Neural cell (in vitro differentiated cells): ENCODE results near the gene RNU6-1. TPM values are rescaled to one million over a fixed set of nuclear protein-coding genes. Genes with fewer than 3 reads are reported as not detected.
A peak's percentile ranks its signal among the peaks of the same experiment; 100 is the strongest.

Source experiments
- H2AFZ ChIP-seq: fragments of 200-600, 300-800 bp; sonication (generic), shearing (Covaris generic); 2 replicates; pipeline ENCODE4 v1.6.0; 2014; ENCODE audit warnings: low read depth, mild to moderate bottlenecking, antibody characterized with exemption, low read length, moderate library complexity
- H3F3A ChIP-seq: fragments of 200-600 bp; shearing (Covaris generic); 2 replicates; pipeline ENCODE4 v1.6.1; 2016; ENCODE audit warnings: mild to moderate bottlenecking, moderate library complexity, mixed read lengths, antibody characterized with exemption, low read length; ENCODE audit not compliant: insufficient read depth, poor library complexity, severe bottlenecking
- H3K27ac ChIP-seq: fragments of 200-600, 300-800 bp; sonication (generic), shearing (Covaris generic); 2 replicates; pipeline ENCODE4 v1.5.1; 2014; ENCODE audit warnings: mild to moderate bottlenecking, low read length, moderate library complexity
- H3K27me3 ChIP-seq: fragments of 300-800, 200-600 bp; sonication (generic), shearing (Covaris generic); 2 replicates; pipeline ENCODE4 v1.6.0; 2014; ENCODE audit warnings: mild to moderate bottlenecking, low read depth, low read length, moderate library complexity; ENCODE audit not compliant: insufficient read depth
- H3K36me3 ChIP-seq: fragments of 300-800, 200-600 bp; sonication (generic), shearing (Covaris generic); 2 replicates; pipeline ENCODE4 v1.5.1; 2014; ENCODE audit warnings: mild to moderate bottlenecking, antibody characterized with exemption, low read length, moderate library complexity; ENCODE audit not compliant: insufficient read depth
- H3K4me2 ChIP-seq: fragments of 300-800, 200-600 bp; sonication (generic), shearing (Covaris generic); 2 replicates; pipeline ENCODE4 v1.6.0; 2014; ENCODE audit warnings: mild to moderate bottlenecking, low read length
- H3K4me3 ChIP-seq: fragments of 300-800, 200-600 bp; sonication (generic), shearing (Covaris generic); 2 replicates; pipeline ENCODE4 v1.5.1; 2014; ENCODE audit warnings: mild to moderate bottlenecking, low read length, moderate library complexity
- H3K79me2 ChIP-seq: fragments of 200-600 bp; shearing (Covaris generic); replicated peaks from 2 replicates; pipeline ENCODE4 v1.6.0; 2014; ENCODE audit warnings: mild to moderate bottlenecking, low read length, moderate library complexity; ENCODE audit not compliant: insufficient read depth
- H3K9ac ChIP-seq: fragments of 300-800, 200-600 bp; sonication (generic), shearing (Covaris generic); 2 replicates; pipeline ENCODE4 v1.6.1; 2016; ENCODE audit warnings: mild to moderate bottlenecking, low read length, mixed read lengths
- H3K9me2 ChIP-seq: fragments of 200-600 bp; shearing (Covaris generic); 2 replicates; pipeline ENCODE4 v1.6.1; 2016; ENCODE audit warnings: mild to moderate bottlenecking, low read length, mixed read lengths; ENCODE audit not compliant: insufficient read depth
- H3K9me3 ChIP-seq: fragments of 200-600, 300-800 bp; sonication (generic), shearing (Covaris generic); 2 replicates; pipeline ENCODE4 v1.6.1; 2016; ENCODE audit warnings: mild to moderate bottlenecking, mixed run types, low read length, moderate library complexity, mixed read lengths
- H4K20me1 ChIP-seq: fragments of 200-600 bp; shearing (Covaris generic); 2 replicates; pipeline ENCODE4 v1.6.1; 2016; ENCODE audit warnings: mild to moderate bottlenecking, mixed run types; ENCODE audit not compliant: insufficient read depth
- CTCF ChIP-seq: fragments of 450-650 bp; IDR thresholded peaks from 2 replicates; pipeline ENCODE4 v1.5.1; 2014; ENCODE audit warnings: antibody characterized with exemption, mild to moderate bottlenecking, moderate library complexity; ENCODE audit not compliant: poor library complexity, severe bottlenecking
- EP300 ChIP-seq: fragments of 450-650 bp; conservative IDR thresholded peaks from 2 replicates; pipeline ENCODE4 v1.6.1; 2014; ENCODE audit warnings: antibody characterized with exemption, mild to moderate bottlenecking, moderate library complexity; ENCODE audit not compliant: poor library complexity, severe bottlenecking
- EZH2 ChIP-seq: fragments of 200-600, 300-800 bp; shearing (Covaris generic), sonication (generic); IDR thresholded peaks from 2 replicates; pipeline ENCODE4 v1.6.1; 2014; ENCODE audit warnings: antibody characterized with exemption, low read length, borderline replicate concordance, mild to moderate bottlenecking; ENCODE audit not compliant: insufficient read depth, poor library complexity, severe bottlenecking
- MXI1 ChIP-seq: fragments of 450-650 bp; conservative IDR thresholded peaks from 2 replicates; pipeline ENCODE4 v1.6.1; 2014; ENCODE audit warnings: antibody characterized with exemption, mild to moderate bottlenecking; ENCODE audit not compliant: poor library complexity, severe bottlenecking
- POLR2AphosphoS5 ChIP-seq: IDR thresholded peaks from 2 replicates; pipeline ENCODE4 v1.6.1; 2012
- RAD21 ChIP-seq: fragments of 450-650 bp; conservative IDR thresholded peaks from 2 replicates; pipeline ENCODE4 v1.6.1; 2014; ENCODE audit warnings: antibody characterized with exemption, mild to moderate bottlenecking, moderate library complexity
- SMC3 ChIP-seq: fragments of 450-650 bp; conservative IDR thresholded peaks from 2 replicates; pipeline ENCODE4 v1.6.1; 2014; ENCODE audit warnings: antibody characterized with exemption, mild to moderate bottlenecking, moderate library complexity; ENCODE audit not compliant: poor library complexity
- polyA plus RNA-seq: library from polyadenylated mRNA; depleted of rRNA; stranded (reverse); fragments of >200 nt; gene quantifications from 2 replicates; pipeline ENCODE4 v1.2.3, GENCODE V29; 2014
- TF ChIP-seq, protein P1 (sequence below): IDR thresholded peaks from 2 replicates; pipeline ENCODE4 v1.6.1; 2012; ENCODE audit warnings: borderline replicate concordance

RNU6-1 gene
- polyA plus RNA-seq, 1 donor from 2014 or later: not detected

GRCh38 chr15:67836477-67836876 lies 3.4 kb downstream of the RNU6-1 start:
- Histone ChIP-seq H2AFZ (no peak overlapping the region), H3K9me2 (no peaks in the 10 kb centered on the region), H4K20me1 (no peaks in the 10 kb centered on the region), H3K9me3 (no peaks in the 10 kb centered on the region), H3K4me2 (no peak overlapping the region), H3K27ac (no peak overlapping the region), H3K27me3 (peaks cover 73% of the 10 kb centered on the region), H3K36me3 (no peaks in the 10 kb centered on the region), H3K9ac (no peak overlapping the region), H3K79me2 (no peaks in the 10 kb centered on the region), H3K4me3 (no peak overlapping the region), H3F3A (no peaks in the 10 kb centered on the region)
- TF ChIP-seq MXI1 (no peak), POLR2AphosphoS5 (no peak), CTCF (peak; percentile 84), EP300 (no peak), SMC3 (peak; percentile 86), RAD21 (peak; percentile 85)

GRCh38 chr15:67836134-67836455 lies 3.8 kb downstream of the RNU6-1 start:
- Histone ChIP-seq H3K36me3 (no peaks in the 10 kb centered on the region), H3K9ac (no peak overlapping the region), H3K27ac (no peak overlapping the region), H3K27me3 (peaks cover 77% of the 10 kb centered on the region), H2AFZ (no peak overlapping the region), H3F3A (no peaks in the 10 kb centered on the region), H3K4me2 (no peak overlapping the region), H3K9me3 (no peaks in the 10 kb centered on the region), H3K9me2 (no peaks in the 10 kb centered on the region), H3K4me3 (peak overlapping the region; percentile 44), H4K20me1 (no peaks in the 10 kb centered on the region), H3K79me2 (no peaks in the 10 kb centered on the region)
- TF ChIP-seq RAD21 (no peak), MXI1 (no peak), EZH2 (no peak), SMC3 (no peak)
- TF ChIP-seq, protein P1, sequence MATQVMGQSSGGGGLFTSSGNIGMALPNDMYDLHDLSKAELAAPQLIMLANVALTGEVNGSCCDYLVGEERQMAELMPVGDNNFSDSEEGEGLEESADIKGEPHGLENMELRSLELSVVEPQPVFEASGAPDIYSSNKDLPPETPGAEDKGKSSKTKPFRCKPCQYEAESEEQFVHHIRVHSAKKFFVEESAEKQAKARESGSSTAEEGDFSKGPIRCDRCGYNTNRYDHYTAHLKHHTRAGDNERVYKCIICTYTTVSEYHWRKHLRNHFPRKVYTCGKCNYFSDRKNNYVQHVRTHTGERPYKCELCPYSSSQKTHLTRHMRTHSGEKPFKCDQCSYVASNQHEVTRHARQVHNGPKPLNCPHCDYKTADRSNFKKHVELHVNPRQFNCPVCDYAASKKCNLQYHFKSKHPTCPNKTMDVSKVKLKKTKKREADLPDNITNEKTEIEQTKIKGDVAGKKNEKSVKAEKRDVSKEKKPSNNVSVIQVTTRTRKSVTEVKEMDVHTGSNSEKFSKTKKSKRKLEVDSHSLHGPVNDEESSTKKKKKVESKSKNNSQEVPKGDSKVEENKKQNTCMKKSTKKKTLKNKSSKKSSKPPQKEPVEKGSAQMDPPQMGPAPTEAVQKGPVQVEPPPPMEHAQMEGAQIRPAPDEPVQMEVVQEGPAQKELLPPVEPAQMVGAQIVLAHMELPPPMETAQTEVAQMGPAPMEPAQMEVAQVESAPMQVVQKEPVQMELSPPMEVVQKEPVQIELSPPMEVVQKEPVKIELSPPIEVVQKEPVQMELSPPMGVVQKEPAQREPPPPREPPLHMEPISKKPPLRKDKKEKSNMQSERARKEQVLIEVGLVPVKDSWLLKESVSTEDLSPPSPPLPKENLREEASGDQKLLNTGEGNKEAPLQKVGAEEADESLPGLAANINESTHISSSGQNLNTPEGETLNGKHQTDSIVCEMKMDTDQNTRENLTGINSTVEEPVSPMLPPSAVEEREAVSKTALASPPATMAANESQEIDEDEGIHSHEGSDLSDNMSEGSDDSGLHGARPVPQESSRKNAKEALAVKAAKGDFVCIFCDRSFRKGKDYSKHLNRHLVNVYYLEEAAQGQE: no peak
